Subcutaneous adipose tissue (tissue), 4 donors: ENCODE results near the gene ZCCHC4. TPM values are rescaled to one million over a fixed set of nuclear protein-coding genes. Genes with fewer than 3 reads are reported as not detected.

Experiments used
- total RNA-seq, 4 donors: library from RNA; depleted of rRNA; stranded (reverse); fragments of >200 nt; gene quantifications; one replicate each; pipeline ENCODE4 v1.1.0, GENCODE V29; 2016
- TF ChIP-seq, protein P1 (sequence below): fragments of 450-650 bp; IDR thresholded peaks from one replicate; pipeline ENCODE4 v1.5.1; 2016; ENCODE audit warnings: low read depth, mild to moderate bottlenecking, control low read depth, antibody characterized with exemption, moderate library complexity

The ZCCHC4 gene
- total RNA-seq, 4 donors from 2014 or later: 13.2 to 16.3 (median 15.0) TPM

GRCh38 chr4:25406081-25406692 is 93.6 kb downstream of the ZCCHC4 start:
- TF ChIP-seq, protein P1, sequence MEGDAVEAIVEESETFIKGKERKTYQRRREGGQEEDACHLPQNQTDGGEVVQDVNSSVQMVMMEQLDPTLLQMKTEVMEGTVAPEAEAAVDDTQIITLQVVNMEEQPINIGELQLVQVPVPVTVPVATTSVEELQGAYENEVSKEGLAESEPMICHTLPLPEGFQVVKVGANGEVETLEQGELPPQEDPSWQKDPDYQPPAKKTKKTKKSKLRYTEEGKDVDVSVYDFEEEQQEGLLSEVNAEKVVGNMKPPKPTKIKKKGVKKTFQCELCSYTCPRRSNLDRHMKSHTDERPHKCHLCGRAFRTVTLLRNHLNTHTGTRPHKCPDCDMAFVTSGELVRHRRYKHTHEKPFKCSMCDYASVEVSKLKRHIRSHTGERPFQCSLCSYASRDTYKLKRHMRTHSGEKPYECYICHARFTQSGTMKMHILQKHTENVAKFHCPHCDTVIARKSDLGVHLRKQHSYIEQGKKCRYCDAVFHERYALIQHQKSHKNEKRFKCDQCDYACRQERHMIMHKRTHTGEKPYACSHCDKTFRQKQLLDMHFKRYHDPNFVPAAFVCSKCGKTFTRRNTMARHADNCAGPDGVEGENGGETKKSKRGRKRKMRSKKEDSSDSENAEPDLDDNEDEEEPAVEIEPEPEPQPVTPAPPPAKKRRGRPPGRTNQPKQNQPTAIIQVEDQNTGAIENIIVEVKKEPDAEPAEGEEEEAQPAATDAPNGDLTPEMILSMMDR: no peak

GRCh38 chr4:25410820-25411529 is 98.4 kb downstream of the ZCCHC4 start:
- TF ChIP-seq, protein P1: no peak

DNA sequence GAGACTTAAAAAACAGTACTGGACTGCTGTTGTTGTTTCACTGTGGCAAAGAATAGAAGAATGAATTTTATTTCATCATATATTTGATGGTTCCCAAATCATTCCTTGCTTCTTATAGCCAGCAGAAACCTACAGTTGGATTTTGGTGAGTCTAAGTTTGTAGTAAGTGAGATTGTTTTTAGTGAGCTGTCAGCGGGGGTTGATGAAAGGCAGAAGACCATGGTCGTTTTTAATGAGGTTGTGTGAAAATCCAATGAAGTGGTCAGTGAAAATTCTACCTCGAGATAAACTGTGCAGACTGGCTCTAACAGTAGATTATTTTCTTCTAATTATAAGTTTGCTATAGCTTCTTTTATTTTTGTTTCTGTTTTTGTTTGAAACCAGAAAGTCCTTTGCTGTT is 100.7 kb downstream of the ZCCHC4 start:
- TF ChIP-seq, protein P1: no peak

- TF ChIP-seq, protein P1: no peak
Observed at GRCh38 chr4:25417014-25417413, 104.4 kb downstream of the ZCCHC4 start.

Other genes starting within 250 kb of the ZCCHC4 start
- gene SEPSECS, start 152.3 kb upstream of the ZCCHC4 start, total RNA-seq: 10 to 100 TPM; 10.9 to 14.7 (median 11.7) TPM
- gene PI4K2B, start 78.7 kb upstream of the ZCCHC4 start, total RNA-seq: 10 to 100 TPM; 11.7 to 28.6 (median 17.2) TPM
- 10 to 100 TPM; 35.5 to 43.0 (median 38.0) TPM for gene ANAPC4, start 64.5 kb downstream of the ZCCHC4 start, total RNA-seq